Measurements from ENCODE around the gene TKT.

GRCh38 chr3:53192608-53193007, 63.2 kb downstream of the TKT start:
- TF ChIP-seq CTCF (IDR thresholded peaks at IDR 0.05) (no peak), POLR2AphosphoS5 (IDR thresholded peaks at IDR 0.05; ENCODE audit: insufficient read depth in 1 of 2, low read depth in 1 of 2) (no peak)

Data from vagina (tissue), 2 donors.